Middle frontal gyrus (tissue), 1 donor: ENCODE measurements around the gene SCAF8.
A peak's percentile ranks its signal among the peaks of the same experiment; 100 is the strongest.
"Not testable (repeated sequence)": the region's sequence is repeated elsewhere in the genome, so short reads cannot be mapped to it uniquely, and the experiment has no call there.

Source experiments
- DNase-seq: peaks from one replicate; pipeline ENCODE4 v3.0.0-alpha.2; 2015; ENCODE audit warnings: low spot score; ENCODE audit errors: extremely low spot score

SCAF8 gene

DNA sequence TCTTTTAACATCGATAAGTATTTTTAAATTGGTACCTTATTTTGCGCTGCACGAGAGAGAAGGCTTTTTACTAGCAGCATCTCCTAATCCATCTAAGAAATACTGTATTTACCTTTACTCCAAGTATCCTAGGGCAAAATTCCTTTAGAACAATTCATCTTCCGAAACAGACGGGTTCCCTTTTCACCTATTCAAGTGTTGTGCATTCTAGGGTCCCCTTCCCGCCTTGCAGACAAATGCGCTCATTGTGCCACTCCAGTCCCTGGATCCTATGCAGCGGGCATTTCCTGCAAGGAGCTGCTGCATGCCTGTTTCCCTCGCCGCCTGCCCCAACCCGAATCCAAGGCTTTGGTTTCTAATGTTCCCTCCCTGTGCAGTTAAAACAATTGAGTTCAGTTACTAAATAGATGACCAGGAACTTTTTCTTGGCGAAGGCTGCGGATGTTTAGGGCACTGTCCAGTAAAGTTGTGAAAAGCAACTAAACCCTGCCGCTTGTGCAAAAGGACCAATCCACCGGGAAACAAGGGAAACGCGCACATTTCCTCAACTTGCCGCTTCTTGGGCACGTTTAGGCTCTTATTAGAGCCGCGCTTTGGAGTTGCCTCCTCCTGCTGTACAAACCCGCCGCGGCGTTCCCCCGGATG, 556 bp upstream of the SCAF8 start:
- no peak for DNase-seq

DNA sequence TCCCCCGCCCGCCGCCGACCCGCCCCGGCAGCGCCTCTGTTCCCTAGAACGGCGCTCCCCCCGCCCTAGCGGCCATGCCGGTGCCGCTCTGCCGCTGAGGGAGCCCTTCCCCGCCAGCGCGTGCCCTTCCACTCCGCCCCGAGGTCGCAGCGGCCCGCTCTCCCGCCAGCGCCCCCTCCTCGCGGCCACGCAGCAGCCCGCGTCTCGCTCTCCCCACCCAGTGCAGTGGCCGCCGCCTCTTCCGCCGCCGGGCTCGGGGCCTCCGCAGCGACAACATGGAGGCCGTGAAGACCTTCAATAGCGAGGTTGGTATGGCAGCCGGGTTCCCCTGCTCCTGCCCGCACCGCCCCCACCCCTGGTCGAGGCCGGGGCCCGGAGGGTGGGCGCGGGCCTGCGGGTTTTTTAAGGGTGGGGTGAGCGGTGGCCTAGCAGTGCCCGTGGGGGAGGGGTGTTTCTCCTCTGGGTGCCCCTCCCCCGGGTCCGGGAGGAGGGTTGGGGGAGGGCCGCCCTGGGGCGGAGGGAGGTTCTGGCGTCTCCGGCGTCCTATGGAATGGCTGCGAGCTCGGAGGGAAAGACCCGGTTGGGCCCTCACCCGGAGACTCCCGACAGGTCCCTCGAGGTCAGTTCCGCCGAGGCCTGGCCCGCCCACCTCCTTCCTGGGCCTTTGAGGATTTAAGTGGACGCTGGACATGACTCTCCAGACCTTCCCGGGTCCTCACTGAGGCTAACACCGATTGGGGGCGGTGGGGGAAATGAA, 588 bp downstream of the SCAF8 start:
- peak; percentile 85 for DNase-seq

DNA sequence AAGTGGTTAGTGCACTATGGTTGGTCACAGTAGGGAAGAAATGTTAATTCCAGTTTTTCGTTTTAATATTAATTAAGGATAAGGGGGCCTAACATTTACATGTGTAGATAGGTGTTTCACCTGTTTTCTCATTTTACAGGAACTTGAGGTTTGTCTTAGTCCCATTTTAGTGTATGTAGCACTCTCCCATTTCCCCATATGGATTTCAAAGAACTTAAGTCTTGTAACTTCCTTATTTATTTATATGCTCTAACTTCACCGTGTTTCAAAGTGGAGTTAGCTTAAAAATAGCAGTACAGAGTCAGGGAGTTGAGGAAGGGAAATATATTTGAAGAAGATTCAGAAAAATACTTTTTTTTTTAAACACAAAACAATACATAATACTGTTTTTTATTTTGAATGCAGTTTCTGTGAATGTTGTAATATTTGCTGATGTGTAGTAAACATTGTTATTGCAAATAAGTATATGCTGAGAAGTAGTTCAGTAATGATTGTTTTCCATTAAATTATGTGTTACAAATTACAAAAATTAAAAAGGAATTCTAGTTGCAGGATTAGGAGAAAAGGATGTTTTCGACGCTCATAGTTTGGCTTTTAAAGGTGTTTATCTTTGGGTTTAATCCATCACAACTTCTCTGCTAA, 3.5 kb downstream of the SCAF8 start:
- DNase-seq: no peak

DNA sequence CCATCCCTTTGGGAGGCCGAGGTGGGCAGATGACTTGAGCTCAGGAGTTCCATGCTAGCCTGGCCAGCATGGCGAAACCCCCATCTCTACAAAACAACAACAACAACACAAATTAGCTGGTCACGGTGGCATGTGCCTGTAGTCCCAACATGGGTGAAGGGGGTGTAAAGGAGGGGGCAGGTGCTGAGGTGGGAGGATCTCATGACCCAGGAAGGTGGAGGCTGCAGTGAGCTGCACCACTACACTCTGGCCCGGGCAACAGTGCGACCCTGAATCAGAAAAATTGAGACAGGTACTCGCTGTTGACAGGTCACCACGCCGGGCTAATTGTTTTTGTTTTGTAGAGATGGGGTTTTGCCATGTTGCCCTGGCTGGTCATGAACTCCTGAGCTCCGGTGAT, 4.2 kb downstream of the SCAF8 start:
- no peak for DNase-seq

DNA sequence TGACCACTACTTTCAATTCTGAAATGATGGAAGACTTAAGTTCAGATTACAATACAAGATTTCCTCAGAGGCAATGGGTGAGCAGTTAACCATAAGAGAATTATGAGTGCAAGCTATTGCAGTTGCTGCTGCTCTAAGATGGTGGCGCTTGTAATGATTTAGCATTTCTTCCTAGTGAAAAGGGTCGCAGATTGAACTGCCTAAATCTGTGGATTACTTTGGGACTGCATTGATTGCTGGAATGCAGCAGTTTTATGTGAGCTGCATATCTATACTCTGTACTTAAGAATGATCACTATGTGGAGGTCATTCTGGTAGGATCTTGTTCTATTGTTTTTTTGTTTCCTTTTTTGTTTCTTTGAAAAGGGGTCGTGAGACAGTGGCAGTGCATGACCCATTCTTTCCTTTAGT, 5.3 kb downstream of the SCAF8 start:
- DNase-seq: no peak

DNA sequence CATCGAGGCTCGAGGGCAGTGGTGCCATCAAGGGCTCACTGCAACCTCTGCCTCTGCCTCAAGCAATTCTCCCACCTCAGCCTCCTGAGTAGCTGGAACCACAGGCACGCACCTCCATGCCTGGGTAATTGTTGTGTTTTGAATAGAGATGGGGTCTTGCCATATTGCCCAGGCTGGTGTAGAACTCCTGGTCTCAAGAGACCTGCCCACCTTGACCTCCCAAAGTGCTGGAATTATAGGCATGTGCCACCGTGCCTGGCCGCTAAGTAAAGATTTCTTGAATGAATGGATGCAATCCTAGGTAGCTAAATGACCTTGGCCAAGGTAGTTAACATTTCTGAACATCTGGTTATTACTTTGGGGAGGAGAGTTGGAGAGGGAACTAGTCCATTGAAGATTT, 7.4 kb downstream of the SCAF8 start:
- DNase-seq: no peak

DNA sequence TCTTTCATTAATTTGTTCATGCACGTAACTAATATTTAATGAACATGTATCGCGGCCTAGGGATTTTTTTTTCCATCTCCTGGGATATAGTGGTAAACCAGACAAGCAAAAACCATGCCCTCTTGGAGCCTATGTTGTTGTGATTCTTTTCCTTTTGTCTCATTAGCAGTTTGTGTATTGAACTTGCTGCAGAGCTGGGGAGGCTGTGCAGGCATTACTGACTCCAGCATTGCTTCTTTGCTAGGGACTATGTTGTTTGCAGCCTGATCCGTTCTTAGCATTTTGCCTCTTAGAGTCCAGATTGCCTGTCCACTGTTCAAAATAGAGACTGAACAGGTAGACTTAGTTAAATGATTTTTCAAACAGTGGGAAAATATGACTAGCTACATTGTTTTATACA, 9.7 kb downstream of the SCAF8 start:
- DNase-seq: no peak

DNA sequence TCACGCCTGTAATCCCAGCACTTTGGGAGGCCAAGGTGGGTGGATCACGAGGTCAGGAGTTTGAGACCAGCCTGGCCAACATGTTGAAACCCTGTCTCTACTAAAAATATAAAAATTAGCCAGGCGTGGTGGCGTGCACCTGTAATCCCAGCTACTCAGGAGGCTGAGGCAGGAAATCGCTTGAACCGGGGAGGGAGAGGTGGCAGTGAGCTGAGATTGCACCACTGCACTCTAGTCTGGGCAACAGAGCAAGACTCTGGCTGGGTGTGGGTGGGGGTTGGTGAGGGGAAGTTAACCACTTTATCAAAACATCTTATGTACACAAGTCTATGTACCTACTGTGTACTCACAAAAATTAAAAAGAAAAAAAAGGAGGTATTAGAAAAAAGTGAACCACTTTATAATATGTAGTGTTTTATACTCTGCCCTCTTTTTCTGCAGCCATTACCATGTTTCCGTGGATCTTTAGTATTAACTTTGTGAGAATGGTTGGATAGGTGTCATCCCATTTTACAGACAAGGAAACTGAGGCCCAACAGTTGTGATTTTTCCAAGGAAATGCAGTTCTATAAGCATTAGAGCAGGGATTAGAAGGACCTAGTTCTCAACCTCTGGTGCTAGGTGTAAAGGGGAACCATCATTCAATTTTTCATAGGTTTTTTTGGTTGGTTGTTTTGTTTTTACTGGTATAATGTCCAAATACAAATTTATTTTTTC, 11.0 kb downstream of the SCAF8 start:
- DNase-seq: not testable (repeated sequence)

DNA sequence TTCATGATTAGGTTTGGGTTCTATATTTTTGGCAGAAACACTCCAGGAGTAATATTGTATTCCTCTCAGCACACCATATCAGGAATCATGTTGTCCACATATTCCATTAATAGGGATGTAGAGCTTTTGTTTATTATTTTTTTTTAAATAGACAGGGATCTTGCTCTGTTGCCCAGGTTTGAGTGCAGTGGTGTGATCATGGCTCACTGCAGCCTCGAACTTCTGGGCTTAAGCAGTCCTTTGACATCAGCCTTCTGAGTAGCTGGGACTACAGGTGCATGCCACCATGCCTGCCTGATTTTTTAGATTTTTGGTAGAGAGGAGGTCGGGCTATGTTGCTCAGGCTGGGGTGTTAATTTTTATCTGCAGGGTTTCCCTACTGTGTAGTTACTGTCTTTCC, 12.0 kb downstream of the SCAF8 start:
- no peak for DNase-seq

DNA sequence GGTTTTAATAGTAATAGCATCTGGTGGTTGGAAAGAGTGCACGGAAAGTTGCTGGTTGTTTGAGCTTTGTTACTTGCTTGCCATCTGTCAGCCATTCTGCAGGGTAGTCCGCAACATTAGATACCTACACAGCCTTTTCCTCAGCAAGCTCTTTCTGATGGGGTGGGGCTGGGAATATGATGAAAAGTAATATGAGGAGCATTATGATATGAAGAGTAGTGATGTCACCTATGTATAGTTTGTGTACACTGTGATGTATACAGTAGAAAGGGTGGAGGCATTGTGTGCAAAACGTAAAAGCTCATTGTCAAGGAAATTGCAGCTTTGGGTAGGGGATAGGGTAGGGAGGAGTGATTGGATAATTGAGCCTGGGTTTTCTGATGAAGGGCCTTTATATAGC, 16.1 kb downstream of the SCAF8 start:
- DNase-seq: no peak

DNA sequence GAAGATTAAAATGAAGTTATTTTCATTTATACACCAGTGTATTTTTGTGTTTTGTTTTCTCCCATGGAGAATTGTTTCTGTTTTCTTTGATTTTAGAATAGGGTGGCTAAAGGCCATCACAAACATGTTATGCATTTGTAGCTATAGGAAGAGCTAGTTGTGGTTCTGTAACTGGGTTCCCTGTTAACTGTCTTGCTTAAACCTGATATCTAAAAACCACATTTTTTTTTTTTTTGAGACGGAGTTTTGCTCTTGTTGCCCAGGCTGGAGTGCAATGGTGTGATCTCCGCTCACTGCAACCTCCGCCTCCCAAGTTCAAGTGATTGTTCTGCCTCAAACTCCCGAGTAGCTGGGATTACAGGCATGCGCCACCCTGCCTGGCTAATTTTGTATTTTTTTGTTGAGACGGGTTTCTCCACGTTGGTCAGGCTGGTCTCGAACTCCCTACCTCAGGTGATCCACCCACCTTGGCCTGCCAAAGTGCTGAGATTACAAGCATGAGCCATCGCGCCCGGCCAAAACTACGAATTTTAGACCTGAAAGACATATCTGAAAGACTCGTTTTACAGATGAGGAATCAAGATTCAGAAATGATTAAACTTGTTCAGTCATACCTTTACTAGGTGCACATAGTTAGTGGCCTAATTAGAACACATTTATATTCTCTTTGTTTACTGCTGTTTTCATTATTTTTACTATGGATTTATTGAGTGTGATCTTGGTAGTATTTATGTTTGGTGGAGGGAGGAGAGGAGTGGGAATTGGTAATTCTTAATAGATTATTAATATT, 18.0 kb downstream of the SCAF8 start:
- no peak for DNase-seq

DNA sequence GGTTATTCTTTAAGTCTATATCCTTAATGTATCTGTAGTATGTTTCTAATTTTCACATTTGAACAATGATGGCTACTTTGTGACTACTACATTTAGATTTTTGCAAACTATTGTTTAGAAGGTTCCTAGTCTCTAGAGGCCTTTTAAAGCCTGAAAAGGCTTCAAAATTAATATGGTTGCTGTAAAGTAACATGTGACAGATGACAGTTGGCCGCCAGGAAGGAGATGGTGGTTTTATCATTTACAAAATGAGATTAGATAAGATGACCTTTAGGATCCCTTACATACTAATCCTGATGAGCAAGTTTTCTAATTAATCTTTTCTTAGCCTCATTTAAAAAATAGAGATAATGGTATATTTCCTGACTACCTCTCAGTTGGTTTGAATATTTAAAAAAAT, 18.8 kb downstream of the SCAF8 start:
- DNase-seq: no peak

DNA sequence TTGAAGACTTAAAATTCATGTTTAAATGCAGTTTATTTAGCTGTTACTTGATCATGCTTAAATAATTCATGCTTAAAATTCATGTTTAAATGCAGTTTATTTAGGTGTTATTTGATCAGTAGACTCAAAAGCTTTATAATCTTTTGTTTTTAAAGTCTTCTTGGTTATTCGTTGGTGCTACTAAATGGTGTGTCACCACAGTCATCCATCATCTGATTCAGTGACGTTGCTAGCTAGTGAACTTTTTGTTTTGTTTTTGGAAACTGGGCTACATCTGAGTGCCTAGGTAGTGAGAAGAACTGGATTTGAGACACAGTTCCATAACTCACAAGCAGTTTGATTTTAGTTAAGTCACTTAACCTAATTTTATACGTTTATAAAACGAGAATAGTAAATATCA, 20.9 kb downstream of the SCAF8 start:
- DNase-seq: no peak

DNA sequence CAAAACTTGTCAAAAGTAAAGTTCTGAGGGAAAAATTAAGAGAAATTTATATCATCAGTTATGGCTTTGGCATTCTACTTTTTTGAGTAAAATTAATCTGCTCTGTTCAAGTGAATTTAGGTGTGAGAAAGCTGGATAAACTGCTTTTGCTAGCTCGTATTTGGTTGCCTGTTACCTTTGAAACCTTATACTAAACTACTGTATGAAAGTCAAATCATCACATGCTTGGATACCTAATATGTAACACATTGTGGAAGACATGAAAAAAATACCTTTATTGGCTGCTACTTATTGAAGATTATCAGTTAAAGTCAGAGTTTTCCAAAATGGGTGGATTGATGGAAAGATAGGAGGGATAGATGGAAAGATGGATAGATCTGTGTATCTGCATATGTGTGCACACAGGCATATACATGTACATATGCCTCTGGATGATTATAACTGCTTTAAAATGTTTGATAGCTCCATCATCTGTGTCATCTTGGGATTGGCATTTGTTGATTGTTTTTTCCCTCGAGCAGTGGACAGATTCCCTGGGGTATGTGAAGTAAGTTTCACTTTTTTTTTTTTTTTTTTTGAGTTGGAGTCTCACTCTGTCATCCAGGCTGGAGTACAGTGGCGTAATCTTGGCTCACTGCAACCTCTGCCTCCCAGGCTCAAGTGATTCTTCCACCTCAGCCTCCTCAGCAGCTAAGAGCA, 24.3 kb downstream of the SCAF8 start:
- no peak for DNase-seq

DNA sequence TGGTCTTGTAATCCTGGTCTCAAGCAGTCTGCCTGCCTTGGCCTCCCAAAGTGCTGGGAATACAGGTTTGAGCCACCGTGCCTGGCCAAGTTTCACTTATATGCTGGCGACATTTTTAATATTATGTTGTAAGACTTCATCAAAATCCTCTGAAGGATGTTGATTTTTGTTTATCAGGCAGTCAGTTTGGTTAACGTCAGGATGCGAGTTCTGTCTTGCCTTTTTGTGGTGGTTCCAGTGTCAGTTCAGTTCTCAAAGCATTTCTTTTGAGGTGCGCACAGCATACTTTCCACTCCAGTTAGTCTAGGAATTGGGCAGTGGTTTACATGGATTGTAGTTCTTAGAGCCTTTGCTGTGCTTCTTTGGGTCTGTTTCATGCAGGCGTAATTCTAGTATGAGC, 24.9 kb downstream of the SCAF8 start:
- no peak for DNase-seq

DNA sequence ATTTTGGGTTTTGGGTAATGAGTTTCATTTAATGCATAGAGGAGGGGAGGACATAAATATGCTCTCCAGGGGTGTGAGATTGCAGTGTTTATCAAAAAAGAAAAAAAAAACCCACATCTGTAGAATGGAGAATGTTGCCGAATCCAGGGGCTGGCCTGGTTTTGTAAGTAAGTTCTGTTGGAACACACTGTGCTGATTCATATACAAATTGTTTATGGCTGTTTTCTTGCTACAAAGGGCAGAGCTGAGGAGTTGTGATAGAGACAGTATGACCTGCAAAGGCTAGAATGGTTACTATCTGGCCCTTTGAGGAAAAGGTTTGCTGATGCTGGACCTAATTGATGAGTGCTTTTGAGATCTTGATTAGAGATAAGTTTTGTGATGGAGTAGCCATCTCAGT, 30.4 kb downstream of the SCAF8 start:
- no peak for DNase-seq

DNA sequence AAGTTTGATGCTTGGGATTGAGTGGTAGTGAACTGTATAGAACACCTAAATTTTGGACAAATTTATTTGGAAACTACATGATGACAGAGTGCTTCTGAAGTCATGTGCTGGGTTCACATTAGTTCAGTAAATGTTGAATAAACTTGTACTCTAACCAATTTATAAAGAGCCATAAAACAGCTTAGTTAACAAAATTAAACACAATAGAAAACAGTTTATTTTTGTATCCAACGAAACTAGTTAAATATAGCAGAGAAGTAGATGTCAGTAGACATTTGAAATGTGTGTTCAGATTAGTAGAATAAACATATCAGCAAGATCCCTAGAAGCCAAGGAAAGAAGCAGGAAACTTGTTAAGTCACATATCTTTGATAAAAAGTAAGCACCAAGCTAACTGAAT, 32.1 kb downstream of the SCAF8 start:
- no peak for DNase-seq

DNA sequence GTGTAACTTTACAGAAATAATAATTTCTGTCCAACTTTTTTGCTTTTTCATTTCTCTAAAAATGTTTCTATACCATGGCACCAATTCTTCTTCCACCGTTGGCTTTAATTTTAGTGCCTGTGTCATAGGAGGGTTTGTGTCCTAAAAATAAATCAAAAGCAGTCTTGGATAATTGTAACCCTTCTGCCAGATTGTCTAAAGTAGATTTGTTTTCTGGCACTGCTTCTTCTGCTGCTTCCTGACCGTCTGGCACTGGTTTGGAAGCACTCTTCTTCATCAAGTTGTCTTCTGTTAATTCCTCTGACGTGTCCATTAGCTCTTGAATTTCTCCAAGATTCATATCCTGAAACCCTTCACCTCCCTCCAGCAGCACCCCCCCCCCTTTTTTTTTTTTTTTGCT, 33.1 kb downstream of the SCAF8 start:
- no peak for DNase-seq

DNA sequence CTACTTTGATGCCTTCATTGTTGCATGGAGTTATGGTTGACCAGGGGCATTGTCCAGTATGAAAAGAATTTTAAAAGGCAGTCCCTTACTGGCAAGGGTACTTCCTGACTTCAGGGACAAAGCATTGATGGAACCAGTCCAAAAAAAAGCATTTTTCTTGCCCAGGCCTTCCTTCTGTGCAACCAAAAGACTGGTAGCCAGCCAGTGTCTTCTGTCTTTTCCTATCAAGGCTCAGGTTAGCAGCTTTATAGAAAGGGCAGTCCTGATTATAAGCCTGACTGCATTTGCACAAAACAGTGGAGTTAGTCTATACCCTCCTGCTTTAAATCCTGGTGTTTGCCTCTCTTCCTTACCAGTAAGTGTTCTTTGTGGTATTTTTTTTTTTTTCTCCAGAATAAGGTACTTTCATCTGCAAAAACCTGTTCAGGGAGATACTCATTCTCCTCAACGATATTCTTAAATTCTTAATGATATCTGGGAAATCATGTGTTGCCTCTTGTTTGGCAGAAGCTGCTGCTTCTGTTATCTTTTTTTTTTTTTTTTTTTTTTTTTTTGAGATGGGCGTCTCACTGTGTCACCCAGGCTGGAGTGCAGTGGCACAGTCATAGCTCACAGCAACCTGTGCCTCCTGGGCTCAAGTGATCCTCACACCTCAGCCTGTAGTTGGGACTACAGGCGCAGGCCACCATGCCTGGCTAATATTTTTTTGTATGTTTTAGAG, 33.9 kb downstream of the SCAF8 start:
- DNase-seq: no peak

DNA sequence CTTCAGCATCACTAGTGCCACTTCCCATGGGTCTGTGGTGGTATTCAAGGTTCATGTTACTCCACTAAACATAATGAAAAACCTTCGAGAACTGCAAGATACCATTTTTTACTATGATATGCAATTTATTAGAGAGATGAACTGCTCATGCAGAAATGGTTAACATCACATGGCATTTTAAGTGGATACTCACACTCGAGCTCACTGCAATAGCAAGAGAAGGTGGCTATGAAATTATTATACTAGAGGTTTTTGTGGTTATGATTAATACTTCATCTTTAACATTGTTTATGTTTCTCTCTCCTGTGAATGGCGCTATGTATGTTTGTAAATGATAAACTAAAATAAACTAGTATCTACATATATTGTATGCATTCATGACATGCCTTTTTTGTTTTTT, 35.1 kb downstream of the SCAF8 start:
- no peak for DNase-seq
